A549 (cell line): ENCODE measurements around the gene MEF2D. TPM values are rescaled to one million over a fixed set of nuclear protein-coding genes. Genes with fewer than 3 reads are reported as not detected.

Experiments
- ATAC-seq, 2 experiments: fragments of 200-7000 bp in 1 of 2; fragments of >200 bp in 1 of 2; cut with Nextera tagmentation in 1 of 2; cut with Tn5 transposase in 1 of 2; 3 replicates each; pipeline versions ENCODE4 v1.8.0 to v1.9.1; 2018 to 2020; ENCODE audit warnings: mild to moderate bottlenecking in 1 of 2, moderate library complexity in 1 of 2
- CTCF ChIA-PET: fragments of 300-600 bp; sonication (Branson Sonifier 250); formaldehyde crosslinking; extraction: SDS; loops from one replicate; lab custom pipeline; 2021; ENCODE audit warnings: antibody characterized with exemption, inconsistent platforms; lab: Yijun Ruan, JAX
- POLR2A ChIA-PET: fragments of 350-600 bp; formaldehyde crosslinking; extraction: SDS; loops from one replicate; lab custom pipeline; 2021; ENCODE audit warnings: antibody characterized with exemption, inconsistent platforms; lab: Yijun Ruan, JAX
- DNase-seq, 2 experiments: peaks; one replicate each; pipeline versions ENCODE4 v3.0.0 to v3.0.0-alpha.2; 2011 to 2016; ENCODE audit warnings: low read depth in 1 of 2, low spot score in 1 of 2
- FAIRE-seq: peaks from 2 replicates; lab custom pipeline; 2011; peaks lifted over from hg19 to GRCh38; lab: Jason Lieb, UNC
- H3K27ac ChIP-seq, 2 experiments: fragments of >200 bp; sonication (Bioruptor Twin); formaldehyde crosslinking; 3 replicates each; pipeline ENCODE4 v1.5.1; 2016 to 2017
- H3K4me1 ChIP-seq: fragments of >200 bp; sonication (Bioruptor Twin); formaldehyde crosslinking; 3 replicates; pipeline ENCODE4 v1.6.1; 2016
- H3K4me2 ChIP-seq: fragments of >200 bp; sonication (Bioruptor Twin); formaldehyde crosslinking; 3 replicates; pipeline ENCODE4 v1.6.1; 2016
- H3K4me3 ChIP-seq: fragments of >200 bp; sonication (Bioruptor Twin); formaldehyde crosslinking; 3 replicates; pipeline ENCODE4 v1.5.1; 2016
- H3K9me3 ChIP-seq: fragments of >200 bp; sonication (Bioruptor Twin); formaldehyde crosslinking; 3 replicates; pipeline ENCODE4 v1.6.1; 2016
- CBX8 ChIP-seq: fragments of 200-600 bp; sonication (generic); IDR thresholded peaks from 2 replicates; pipeline ENCODE4 v1.6.1; 2016
- EHF ChIP-seq: fragments of 250-450 bp; sonication (Bioruptor Pico); IDR thresholded peaks from 2 replicates; pipeline ENCODE4 v1.5.0; 2020; ENCODE audit warnings: mild to moderate bottlenecking
- EHMT2 ChIP-seq: fragments of 200-600 bp; sonication (generic); IDR thresholded peaks from 2 replicates; pipeline ENCODE4 v1.6.1; 2016; ENCODE audit warnings: antibody characterized with exemption, low read depth, mild to moderate bottlenecking, moderate library complexity
- FOSL2 ChIP-seq, 2 experiments: fragments of 450-650 bp in 1 of 2; fragments of >200 bp in 1 of 2; sonication (Bioruptor Twin) in 1 of 2; formaldehyde crosslinking; IDR thresholded peaks; 2 replicates each; pipeline versions ENCODE4 v1.5.0 to v1.6.1; 2016 to 2020; ENCODE audit warnings: mild to moderate bottlenecking in 1 of 2, moderate library complexity in 1 of 2
- FOXS1 ChIP-seq: fragments of 250-450 bp; sonication (Bioruptor Pico); IDR thresholded peaks from 2 replicates; pipeline ENCODE4 v1.5.0; 2020; ENCODE audit warnings: mild to moderate bottlenecking, moderate library complexity
- GATA3 ChIP-seq: IDR thresholded peaks from 2 replicates; pipeline ENCODE4 v1.6.1; 2012; ENCODE audit warnings: borderline replicate concordance
- JUNB ChIP-seq: fragments of >200 bp; sonication (Bioruptor Twin); formaldehyde crosslinking; IDR thresholded peaks from 2 replicates; pipeline ENCODE4 v1.6.1; 2016
- KDM1A ChIP-seq: fragments of 200-600 bp; sonication (generic); IDR thresholded peaks from 2 replicates; pipeline ENCODE4 v1.6.1; 2016; ENCODE audit warnings: low read depth, mild to moderate bottlenecking
- KDM5A ChIP-seq: fragments of 200-600 bp; sonication (generic); IDR thresholded peaks from 2 replicates; pipeline ENCODE4 v1.6.1; 2016; ENCODE audit warnings: antibody characterized with exemption, mild to moderate bottlenecking
- MAZ ChIP-seq: fragments of 150-350 bp; IDR thresholded peaks from 2 replicates; pipeline ENCODE4 v1.6.1; 2014; ENCODE audit warnings: antibody characterized with exemption, low read depth, low read length, borderline replicate concordance
- MYC ChIP-seq: IDR thresholded peaks from 2 replicates; pipeline ENCODE4 v1.6.1; 2012; ENCODE audit warnings: mild to moderate bottlenecking, inconsistent platforms, low read length, improper control_type of control experiment, borderline replicate concordance
- NFE2L2 ChIP-seq: fragments of 150-350 bp; conservative IDR thresholded peaks from 2 replicates; pipeline ENCODE4 v1.6.1; 2014; ENCODE audit warnings: low read length
- NR3C1 ChIP-seq: fragments of >200 bp; sonication (Bioruptor Twin); formaldehyde crosslinking; IDR thresholded peaks from 3 replicates; pipeline ENCODE4 v1.6.1; 2017
- POLR2A ChIP-seq: IDR thresholded peaks from 2 replicates; pipeline ENCODE4 v1.6.1; 2012; ENCODE audit warnings: mild to moderate bottlenecking, low read length
- RNF2 ChIP-seq: fragments of 200-600 bp; sonication (generic); IDR thresholded peaks from 2 replicates; pipeline ENCODE4 v1.6.1; 2016; ENCODE audit warnings: low read depth, mild to moderate bottlenecking, antibody characterized with exemption, moderate library complexity, borderline replicate concordance
- SREBF2 ChIP-seq: fragments of 450-650 bp; IDR thresholded peaks from 2 replicates; pipeline ENCODE4 v1.6.1; 2014; ENCODE audit warnings: mild to moderate bottlenecking, moderate library complexity
- ZFP36 ChIP-seq: fragments of 450-650 bp; IDR thresholded peaks from 2 replicates; pipeline ENCODE4 v1.6.1; 2014; ENCODE audit warnings: borderline replicate concordance; ENCODE audit not compliant: partially characterized antibody
- WGBS: methylation state at CpG from one replicate; pipeline ENCODE4 v1.1.6; 2017; ENCODE audit errors: missing lambda C conversion rate; 5-methylcytosine and 5-hydroxymethylcytosine counted together
- polyA plus RNA-seq, 4 experiments: library from polyadenylated mRNA; depleted of rRNA in 3 of 4; stranded (reverse); fragments of >200 nt; fragmentation: RNase III in 1 of 4; extraction: RNeasy Plus Mini Kit Qiagen cat#74134 plus additional on column Dnase treatment in 1 of 4; gene quantifications; 2 replicates in 3 of 4; 3 replicates in 1 of 4; pipeline ENCODE4 v1.2.3, GENCODE V29; 2011 to 2017
- TF ChIP-seq, protein P1 (sequence below): fragments of 250-450 bp; sonication (Bioruptor Pico); IDR thresholded peaks from 2 replicates; pipeline ENCODE4 v1.5.0; 2020; ENCODE audit warnings: low read depth, mild to moderate bottlenecking, moderate library complexity
- TF ChIP-seq, protein P2 (sequence below): fragments of 150-350 bp; IDR thresholded peaks from 2 replicates; pipeline ENCODE4 v1.6.1; 2014; ENCODE audit warnings: low read depth, mild to moderate bottlenecking, low read length
- TF ChIP-seq, protein P3 (sequence below): fragments of >200 bp; sonication (Bioruptor Twin); formaldehyde crosslinking; IDR thresholded peaks from 3 replicates; pipeline ENCODE4 v1.6.1; 2016
- TF ChIP-seq, protein P4 (sequence below): fragments of >200 bp; sonication (Bioruptor Twin); formaldehyde crosslinking; IDR thresholded peaks from 2 replicates; pipeline ENCODE4 v1.6.1; 2016
- TF ChIP-seq, protein P5 (sequence below): fragments of 200-600 bp; sonication (generic); IDR thresholded peaks from 2 replicates; pipeline ENCODE4 v1.6.1; 2016; ENCODE audit warnings: antibody characterized with exemption, mild to moderate bottlenecking, moderate library complexity

The MEF2D gene
- polyA plus RNA-seq, 2 of the 4 experiments (the other 2 are of a cell fraction) = 16.8 to 23.4 TPM

DNA sequence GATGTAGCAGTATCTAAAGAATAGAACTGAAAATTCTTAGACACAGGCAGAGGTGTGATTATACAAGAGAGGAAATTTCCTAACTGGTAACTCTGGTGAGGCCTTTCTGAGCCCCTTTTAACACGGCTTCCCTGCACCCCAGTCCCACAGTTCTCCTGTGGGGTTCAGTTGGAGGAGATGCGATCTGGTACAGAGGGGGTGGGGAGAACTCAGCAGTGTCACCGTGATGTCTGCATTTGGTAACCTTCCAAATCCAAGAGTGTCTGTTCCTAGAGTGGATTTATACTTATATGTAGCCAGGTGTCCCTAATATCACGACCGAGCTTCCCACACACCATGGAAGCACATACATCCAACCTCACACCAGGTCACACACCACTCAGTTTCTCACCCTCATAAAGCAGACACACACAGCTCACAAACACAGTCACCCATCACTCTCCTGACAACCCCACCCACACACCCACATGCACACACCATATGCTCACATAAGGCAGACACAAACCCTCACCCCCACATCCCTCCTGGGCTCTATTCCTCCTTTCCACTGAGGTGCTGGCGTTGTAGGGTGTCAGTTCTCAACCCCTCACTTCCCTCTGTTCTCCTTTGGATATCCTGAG lies 83.1 kb downstream of the MEF2D start:
- Histone ChIP-seq H3K4me1 (peaks cover 12% of the 10 kb centered on the region), H3K9me3 (no peaks in the 10 kb centered on the region), H3K27ac (no peak overlapping the region), H3K4me2 (no peak overlapping the region), H3K4me3 (no peak overlapping the region)
- FAIRE-seq (no peak), DNase-seq (no peak), ATAC-seq (no peak)
- TF ChIP-seq MAZ = no peak
- TF ChIP-seq, protein P1, sequence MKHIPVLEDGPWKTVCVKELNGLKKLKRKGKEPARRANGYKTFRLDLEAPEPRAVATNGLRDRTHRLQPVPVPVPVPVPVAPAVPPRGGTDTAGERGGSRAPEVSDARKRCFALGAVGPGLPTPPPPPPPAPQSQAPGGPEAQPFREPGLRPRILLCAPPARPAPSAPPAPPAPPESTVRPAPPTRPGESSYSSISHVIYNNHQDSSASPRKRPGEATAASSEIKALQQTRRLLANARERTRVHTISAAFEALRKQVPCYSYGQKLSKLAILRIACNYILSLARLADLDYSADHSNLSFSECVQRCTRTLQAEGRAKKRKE (CRISPR knock-in tag) = no peak
- no peak for TF ChIP-seq GATA3
- no peak for TF ChIP-seq SREBF2
- no peak for TF ChIP-seq MYC
- no peak for TF ChIP-seq FOSL2 (IDR thresholded peaks at IDR 0.05)
- no peak for TF ChIP-seq FOSL2 (CRISPR knock-in tag; IDR thresholded peaks at IDR 0.05)
- TF ChIP-seq FOXS1 (CRISPR knock-in tag) = no peak
- TF ChIP-seq RNF2 = no peak
- TF ChIP-seq NFE2L2 = no peak
- TF ChIP-seq, all 56 proteins: peak for 0
- ChIA-PET CTCF (interaction anchor here (1.0 to 29.4 kb wide), 7 partner anchors 9 to 59 kb away, joined by 3 to 487 read pairs (median 21); no protein-coding TSS in a partner anchor), POLR2A (no interaction called here)
- WGBS = 78% methylated on average over 6 of the region's 6 CpGs

DNA sequence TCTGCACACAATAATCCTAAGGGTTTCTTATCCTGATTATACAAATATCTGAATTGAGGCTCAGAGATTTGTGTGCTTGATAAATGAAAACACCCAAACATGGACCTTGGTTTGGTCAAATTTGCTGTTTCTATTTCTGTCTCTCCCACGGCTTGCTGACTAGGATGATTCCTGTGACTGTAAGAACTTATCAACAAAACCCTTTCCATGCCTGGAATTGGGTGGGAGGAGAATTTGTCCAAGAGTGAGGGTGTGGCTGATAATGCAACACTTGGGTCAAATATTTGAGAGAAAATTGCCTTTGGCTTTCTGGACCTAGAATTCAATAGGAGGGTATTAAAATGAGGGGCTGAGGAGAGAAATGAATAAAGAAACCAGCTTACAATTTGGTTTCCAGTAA lies 83.6 kb downstream of the MEF2D start:
- FAIRE-seq (no peak), DNase-seq (no peak), ATAC-seq (no peak)
- no peak overlapping the region for H3K4me3 ChIP-seq
- H3K4me1 ChIP-seq = peaks cover 12% of the 10 kb centered on the region
- ChIA-PET POLR2A (no interaction called here), CTCF (interaction anchor here (1.0 to 29.4 kb wide), 6 partner anchors 10 to 59 kb away, joined by 3 to 487 read pairs (median 14); no protein-coding TSS in a partner anchor)
- no peaks in the 10 kb centered on the region for H3K9me3 ChIP-seq
- 19% methylated on average over 1 of the region's 1 CpG for WGBS
- H3K4me2 ChIP-seq = no peak overlapping the region
- H3K27ac ChIP-seq = no peak overlapping the region
- TF ChIP-seq SREBF2 = no peak
- no peak for TF ChIP-seq KDM5A
- no peak for TF ChIP-seq NR3C1
- TF ChIP-seq CBX8 = no peak
- no peak for TF ChIP-seq EHF (CRISPR knock-in tag)
- no peak for TF ChIP-seq JUNB
- no peak for TF ChIP-seq POLR2A
- TF ChIP-seq, protein P2, sequence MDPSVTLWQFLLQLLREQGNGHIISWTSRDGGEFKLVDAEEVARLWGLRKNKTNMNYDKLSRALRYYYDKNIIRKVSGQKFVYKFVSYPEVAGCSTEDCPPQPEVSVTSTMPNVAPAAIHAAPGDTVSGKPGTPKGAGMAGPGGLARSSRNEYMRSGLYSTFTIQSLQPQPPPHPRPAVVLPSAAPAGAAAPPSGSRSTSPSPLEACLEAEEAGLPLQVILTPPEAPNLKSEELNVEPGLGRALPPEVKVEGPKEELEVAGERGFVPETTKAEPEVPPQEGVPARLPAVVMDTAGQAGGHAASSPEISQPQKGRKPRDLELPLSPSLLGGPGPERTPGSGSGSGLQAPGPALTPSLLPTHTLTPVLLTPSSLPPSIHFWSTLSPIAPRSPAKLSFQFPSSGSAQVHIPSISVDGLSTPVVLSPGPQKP = no peak
- TF ChIP-seq, protein P3, sequence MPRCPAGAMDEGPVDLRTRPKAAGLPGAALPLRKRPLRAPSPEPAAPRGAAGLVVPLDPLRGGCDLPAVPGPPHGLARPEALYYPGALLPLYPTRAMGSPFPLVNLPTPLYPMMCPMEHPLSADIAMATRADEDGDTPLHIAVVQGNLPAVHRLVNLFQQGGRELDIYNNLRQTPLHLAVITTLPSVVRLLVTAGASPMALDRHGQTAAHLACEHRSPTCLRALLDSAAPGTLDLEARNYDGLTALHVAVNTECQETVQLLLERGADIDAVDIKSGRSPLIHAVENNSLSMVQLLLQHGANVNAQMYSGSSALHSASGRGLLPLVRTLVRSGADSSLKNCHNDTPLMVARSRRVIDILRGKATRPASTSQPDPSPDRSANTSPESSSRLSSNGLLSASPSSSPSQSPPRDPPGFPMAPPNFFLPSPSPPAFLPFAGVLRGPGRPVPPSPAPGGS = no peak
- no peak for TF ChIP-seq ZFP36
- TF ChIP-seq, protein P4, sequence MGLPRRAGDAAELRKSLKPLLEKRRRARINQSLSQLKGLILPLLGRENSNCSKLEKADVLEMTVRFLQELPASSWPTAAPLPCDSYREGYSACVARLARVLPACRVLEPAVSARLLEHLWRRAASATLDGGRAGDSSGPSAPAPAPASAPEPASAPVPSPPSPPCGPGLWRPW = no peak

DNA sequence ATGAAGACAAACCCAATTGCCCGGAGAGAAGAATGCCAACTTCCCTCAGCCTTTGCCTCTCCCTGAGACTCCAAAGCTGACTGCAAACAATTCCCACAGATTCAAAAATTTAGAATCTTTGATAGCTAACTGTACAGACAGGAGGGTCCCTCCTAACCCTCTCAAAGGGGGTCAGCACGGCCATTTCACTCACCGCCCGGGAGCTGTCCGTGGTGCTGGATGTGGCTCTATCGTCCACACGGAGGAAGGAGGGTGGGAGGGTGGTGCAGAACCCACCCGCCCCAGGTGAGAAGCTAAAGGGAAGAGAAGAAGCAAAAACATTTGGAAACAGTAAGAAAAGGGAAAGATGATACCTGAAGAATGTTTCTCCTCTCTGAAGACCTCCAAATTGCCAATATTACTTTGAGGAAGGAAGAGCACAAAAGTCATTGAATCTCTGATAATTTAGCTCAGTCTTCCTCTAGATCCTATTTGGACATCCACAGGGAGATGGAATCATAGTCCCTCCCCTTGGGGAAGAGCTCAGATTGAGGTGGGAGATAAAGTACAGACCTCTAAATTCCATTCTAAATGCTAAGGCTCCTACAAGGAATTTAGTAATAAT lies 86.0 kb downstream of the MEF2D start:
- ATAC-seq (no peak), DNase-seq (no peak), FAIRE-seq (no peak)
- Histone ChIP-seq H3K4me1 (peaks cover 5% of the 10 kb centered on the region; the same call in 1 of the 3 replicates), H3K9me3 (no peaks in the 10 kb centered on the region), H3K27ac (no peak overlapping the region), H3K4me3 (no peak overlapping the region), H3K4me2 (no peak overlapping the region)
- 70% methylated on average over 8 of the region's 8 CpGs for WGBS
- POLR2A ChIA-PET = no interaction called here
- CTCF ChIA-PET = interaction anchor here (0.9 to 29.4 kb wide), 7 partner anchors 9 to 43 kb away, joined by 3 to 487 read pairs (median 4); no protein-coding TSS in a partner anchor
- TF ChIP-seq EHMT2 (peak; percentile 72; the same call in 1 of the 2 replicates), KDM1A (no peak)
- TF ChIP-seq, protein P5, sequence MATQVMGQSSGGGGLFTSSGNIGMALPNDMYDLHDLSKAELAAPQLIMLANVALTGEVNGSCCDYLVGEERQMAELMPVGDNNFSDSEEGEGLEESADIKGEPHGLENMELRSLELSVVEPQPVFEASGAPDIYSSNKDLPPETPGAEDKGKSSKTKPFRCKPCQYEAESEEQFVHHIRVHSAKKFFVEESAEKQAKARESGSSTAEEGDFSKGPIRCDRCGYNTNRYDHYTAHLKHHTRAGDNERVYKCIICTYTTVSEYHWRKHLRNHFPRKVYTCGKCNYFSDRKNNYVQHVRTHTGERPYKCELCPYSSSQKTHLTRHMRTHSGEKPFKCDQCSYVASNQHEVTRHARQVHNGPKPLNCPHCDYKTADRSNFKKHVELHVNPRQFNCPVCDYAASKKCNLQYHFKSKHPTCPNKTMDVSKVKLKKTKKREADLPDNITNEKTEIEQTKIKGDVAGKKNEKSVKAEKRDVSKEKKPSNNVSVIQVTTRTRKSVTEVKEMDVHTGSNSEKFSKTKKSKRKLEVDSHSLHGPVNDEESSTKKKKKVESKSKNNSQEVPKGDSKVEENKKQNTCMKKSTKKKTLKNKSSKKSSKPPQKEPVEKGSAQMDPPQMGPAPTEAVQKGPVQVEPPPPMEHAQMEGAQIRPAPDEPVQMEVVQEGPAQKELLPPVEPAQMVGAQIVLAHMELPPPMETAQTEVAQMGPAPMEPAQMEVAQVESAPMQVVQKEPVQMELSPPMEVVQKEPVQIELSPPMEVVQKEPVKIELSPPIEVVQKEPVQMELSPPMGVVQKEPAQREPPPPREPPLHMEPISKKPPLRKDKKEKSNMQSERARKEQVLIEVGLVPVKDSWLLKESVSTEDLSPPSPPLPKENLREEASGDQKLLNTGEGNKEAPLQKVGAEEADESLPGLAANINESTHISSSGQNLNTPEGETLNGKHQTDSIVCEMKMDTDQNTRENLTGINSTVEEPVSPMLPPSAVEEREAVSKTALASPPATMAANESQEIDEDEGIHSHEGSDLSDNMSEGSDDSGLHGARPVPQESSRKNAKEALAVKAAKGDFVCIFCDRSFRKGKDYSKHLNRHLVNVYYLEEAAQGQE = peak; percentile 95
